ENCODE data around the gene TMEM98.

DNA sequence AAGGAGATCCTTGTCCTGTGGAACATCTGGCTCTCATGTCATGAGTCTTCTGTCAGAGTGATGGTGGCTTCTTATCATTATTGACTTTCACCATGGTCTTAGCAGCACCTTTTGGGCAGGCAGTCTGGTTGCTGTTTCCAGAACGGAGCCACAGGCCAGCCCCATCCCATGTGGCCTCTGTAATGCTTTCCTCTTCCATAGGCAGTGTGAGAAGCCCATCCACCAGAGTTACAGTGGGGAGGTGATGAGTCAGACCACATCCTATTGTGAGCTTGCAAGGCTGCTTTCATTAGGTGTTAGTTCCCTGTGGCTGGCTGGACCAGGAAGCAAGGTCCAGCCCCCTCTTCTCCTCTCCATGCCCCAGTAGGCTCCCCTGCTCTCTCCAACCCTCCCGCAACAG lies 32.9 kb downstream of the TMEM98 start:
- no peak for TF ChIP-seq EZH2phosphoT487 (IDR thresholded peaks at IDR 0.05; ENCODE audit: borderline replicate concordance)
- no peak for TF ChIP-seq CTCF (conservative IDR thresholded peaks at IDR 0.05; ENCODE audit: low read length)

Data from Loucy (cell line).